HepG2 (cell line): ENCODE measurements around the gene LITAF. TPM values are rescaled to one million over a fixed set of nuclear protein-coding genes. Genes with fewer than 3 reads are reported as not detected.

Experiments used
- ATF1 ChIP-seq: IDR thresholded peaks from 2 replicates; pipeline ENCODE4 v1.6.1; 2016; ENCODE audit warnings: mild to moderate bottlenecking, control low read depth
- ESRRA ChIP-seq: sonication (generic); formaldehyde crosslinking; IDR thresholded peaks from 2 replicates; pipeline ENCODE4 v1.5.1; 2020; ENCODE audit warnings: mild to moderate bottlenecking, low read depth, missing genetic modification reagents
- ETV5 ChIP-seq: IDR thresholded peaks from 2 replicates; pipeline ENCODE4 v1.6.1; 2018; ENCODE audit warnings: missing biosample characterization, missing genetic modification reagents, inconsistent platforms, borderline replicate concordance
- FOXA1 ChIP-seq, 2 experiments: fragments of 450-650 bp in 1 of 2; sonication (generic) in 1 of 2; formaldehyde crosslinking in 1 of 2; IDR thresholded peaks; 2 replicates each; pipeline versions ENCODE4 v1.4.0 to v1.6.1; 2016 to 2020; ENCODE audit warnings: missing genetic modification reagents in 1 of 2
- FOXA3 ChIP-seq: IDR thresholded peaks from 2 replicates; pipeline ENCODE4 v1.6.1; 2016; ENCODE audit warnings: missing genetic modification reagents, missing compliant biosample characterization
- HNF4A ChIP-seq: sonication (generic); formaldehyde crosslinking; IDR thresholded peaks from 2 replicates; pipeline ENCODE4 v1.4.0; 2020; ENCODE audit warnings: missing genetic modification reagents
- MTF2 ChIP-seq: sonication (generic); formaldehyde crosslinking; IDR thresholded peaks from 2 replicates; pipeline ENCODE4 v1.5.0; 2020; ENCODE audit warnings: missing genetic modification reagents, borderline replicate concordance
- NFATC3 ChIP-seq: sonication (generic); formaldehyde crosslinking; IDR thresholded peaks from 2 replicates; pipeline ENCODE4 v1.5.1; 2020; ENCODE audit warnings: mild to moderate bottlenecking, missing genetic modification reagents
- NR2F1 ChIP-seq, 2 experiments: fragments of 450-650 bp in 1 of 2; formaldehyde crosslinking in 1 of 2; IDR thresholded peaks; 2 replicates each; pipeline versions ENCODE4 v1.5.0 to v1.6.1; 2016 to 2020; ENCODE audit warnings: mild to moderate bottlenecking in 1 of 2, missing compliant biosample characterization in 1 of 2, missing genetic modification reagents in 1 of 2, moderate library complexity in 1 of 2
- NRL ChIP-seq: sonication (generic); formaldehyde crosslinking; IDR thresholded peaks from 2 replicates; pipeline ENCODE4 v1.5.0; 2020; ENCODE audit warnings: missing genetic modification reagents, mild to moderate bottlenecking, moderate library complexity, borderline replicate concordance
- ZBTB20 ChIP-seq: sonication (generic); formaldehyde crosslinking; IDR thresholded peaks from 2 replicates; pipeline ENCODE4 v1.8.1; 2023; ENCODE audit warnings: missing genetic modification reagents, low read depth, mild to moderate bottlenecking, borderline replicate concordance
- ZNF263 ChIP-seq: sonication (generic); formaldehyde crosslinking; IDR thresholded peaks from 2 replicates; pipeline ENCODE4 v1.4.0; 2020; ENCODE audit warnings: missing genetic modification reagents
- ZNF44 ChIP-seq: sonication (generic); formaldehyde crosslinking; IDR thresholded peaks from 2 replicates; pipeline ENCODE4 v1.5.1; 2020; ENCODE audit warnings: mild to moderate bottlenecking, missing genetic modification reagents
- ZNF619 ChIP-seq: sonication (generic); formaldehyde crosslinking; IDR thresholded peaks from 2 replicates; pipeline ENCODE4 v1.4.0; 2020; ENCODE audit warnings: mild to moderate bottlenecking, missing genetic modification reagents
- ZNF768 ChIP-seq: sonication (generic); formaldehyde crosslinking; IDR thresholded peaks from 2 replicates; pipeline ENCODE4 v1.4.0; 2020; ENCODE audit warnings: missing genetic modification reagents
- polyA plus RNA-seq, 8 experiments: library from polyadenylated mRNA; depleted of rRNA in 3 of 8; stranded (reverse) in 7 of 8; unstranded in 1 of 8; fragments of >200 nt; fragmentation: Illumina TruSeq in 4 of 8; extraction: Trizol in 4 of 8; gene quantifications; 2 replicates each; pipeline versions ENCODE4 v1.2.1 to v1.2.3, GENCODE V29; 2011 to 2016; ENCODE audit warnings: low read depth in 4 of 8, missing spikeins in 1 of 8, mixed read lengths in 1 of 8; ENCODE audit not compliant: insufficient read depth in 1 of 8
- total RNA-seq, 5 experiments: library from RNA; depleted of rRNA; stranded (reverse); fragments of >200 nt; fragmentation: Illumina TruSeq; extraction: Trizol; gene quantifications; 2 replicates each; pipeline ENCODE4 v1.2.3, GENCODE V29; 2016; ENCODE audit warnings: low read depth in 1 of 5
- TF ChIP-seq, protein P1 (sequence below): sonication (generic); formaldehyde crosslinking; IDR thresholded peaks from 2 replicates; pipeline ENCODE4 v1.5.1; 2020; ENCODE audit warnings: missing genetic modification reagents, mild to moderate bottlenecking, borderline replicate concordance
- TF ChIP-seq, protein P2 (sequence below): sonication (generic); IDR thresholded peaks from 2 replicates; pipeline ENCODE4 v1.6.1; 2016; ENCODE audit warnings: low read depth, borderline replicate concordance
- TF ChIP-seq, protein P3 (sequence below): IDR thresholded peaks from 2 replicates; pipeline ENCODE4 v1.6.1; 2012; ENCODE audit warnings: low read length, improper control_type of control experiment
- TF ChIP-seq, protein P4 (sequence below): sonication (generic); formaldehyde crosslinking; IDR thresholded peaks from 2 replicates; pipeline ENCODE4 v1.4.0; 2020; ENCODE audit warnings: mild to moderate bottlenecking, missing genetic modification reagents

The LITAF gene
- total and polyA plus RNA-seq, 2 of the 13 experiments (the other 11 are each of a cell fraction or from before 2014, with no cell fraction given) = 80.1 to 141 TPM

- TF ChIP-seq, protein P1, sequence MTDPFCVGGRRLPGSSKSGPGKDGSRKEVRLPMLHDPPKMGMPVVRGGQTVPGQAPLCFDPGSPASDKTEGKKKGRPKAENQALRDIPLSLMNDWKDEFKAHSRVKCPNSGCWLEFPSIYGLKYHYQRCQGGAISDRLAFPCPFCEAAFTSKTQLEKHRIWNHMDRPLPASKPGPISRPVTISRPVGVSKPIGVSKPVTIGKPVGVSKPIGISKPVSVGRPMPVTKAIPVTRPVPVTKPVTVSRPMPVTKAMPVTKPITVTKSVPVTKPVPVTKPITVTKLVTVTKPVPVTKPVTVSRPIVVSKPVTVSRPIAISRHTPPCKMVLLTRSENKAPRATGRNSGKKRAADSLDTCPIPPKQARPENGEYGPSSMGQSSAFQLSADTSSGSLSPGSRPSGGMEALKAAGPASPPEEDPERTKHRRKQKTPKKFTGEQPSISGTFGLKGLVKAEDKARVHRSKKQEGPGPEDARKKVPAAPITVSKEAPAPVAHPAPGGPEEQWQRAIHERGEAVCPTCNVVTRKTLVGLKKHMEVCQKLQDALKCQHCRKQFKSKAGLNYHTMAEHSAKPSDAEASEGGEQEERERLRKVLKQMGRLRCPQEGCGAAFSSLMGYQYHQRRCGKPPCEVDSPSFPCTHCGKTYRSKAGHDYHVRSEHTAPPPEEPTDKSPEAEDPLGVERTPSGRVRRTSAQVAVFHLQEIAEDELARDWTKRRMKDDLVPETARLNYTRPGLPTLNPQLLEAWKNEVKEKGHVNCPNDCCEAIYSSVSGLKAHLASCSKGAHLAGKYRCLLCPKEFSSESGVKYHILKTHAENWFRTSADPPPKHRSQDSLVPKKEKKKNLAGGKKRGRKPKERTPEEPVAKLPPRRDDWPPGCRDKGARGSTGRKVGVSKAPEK = peak; percentile 80
- TF ChIP-seq, protein P2, sequence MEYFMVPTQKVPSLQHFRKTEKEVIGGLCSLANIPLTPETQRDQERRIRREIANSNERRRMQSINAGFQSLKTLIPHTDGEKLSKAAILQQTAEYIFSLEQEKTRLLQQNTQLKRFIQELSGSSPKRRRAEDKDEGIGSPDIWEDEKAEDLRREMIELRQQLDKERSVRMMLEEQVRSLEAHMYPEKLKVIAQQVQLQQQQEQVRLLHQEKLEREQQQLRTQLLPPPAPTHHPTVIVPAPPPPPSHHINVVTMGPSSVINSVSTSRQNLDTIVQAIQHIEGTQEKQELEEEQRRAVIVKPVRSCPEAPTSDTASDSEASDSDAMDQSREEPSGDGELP = 0 out of 2 replicates have a peak, but pooled peaks have one; percentile 4
- TF ChIP-seq ATF1 (CRISPR knock-in tag) = no peak
- TF ChIP-seq FOXA3 = peak; percentile 23; the same call in 1 of the 2 replicates
- TF ChIP-seq ZBTB20 = 0 out of 2 replicates have a peak, but pooled peaks have one; percentile 50
- TF ChIP-seq ZNF44 (CRISPR knock-in tag) = peak; percentile 39; the same call in 1 of the 2 replicates
- no peak for TF ChIP-seq ESRRA (CRISPR knock-in tag)
- no peak for TF ChIP-seq NFATC3 (CRISPR knock-in tag)
- TF ChIP-seq, protein P3, sequence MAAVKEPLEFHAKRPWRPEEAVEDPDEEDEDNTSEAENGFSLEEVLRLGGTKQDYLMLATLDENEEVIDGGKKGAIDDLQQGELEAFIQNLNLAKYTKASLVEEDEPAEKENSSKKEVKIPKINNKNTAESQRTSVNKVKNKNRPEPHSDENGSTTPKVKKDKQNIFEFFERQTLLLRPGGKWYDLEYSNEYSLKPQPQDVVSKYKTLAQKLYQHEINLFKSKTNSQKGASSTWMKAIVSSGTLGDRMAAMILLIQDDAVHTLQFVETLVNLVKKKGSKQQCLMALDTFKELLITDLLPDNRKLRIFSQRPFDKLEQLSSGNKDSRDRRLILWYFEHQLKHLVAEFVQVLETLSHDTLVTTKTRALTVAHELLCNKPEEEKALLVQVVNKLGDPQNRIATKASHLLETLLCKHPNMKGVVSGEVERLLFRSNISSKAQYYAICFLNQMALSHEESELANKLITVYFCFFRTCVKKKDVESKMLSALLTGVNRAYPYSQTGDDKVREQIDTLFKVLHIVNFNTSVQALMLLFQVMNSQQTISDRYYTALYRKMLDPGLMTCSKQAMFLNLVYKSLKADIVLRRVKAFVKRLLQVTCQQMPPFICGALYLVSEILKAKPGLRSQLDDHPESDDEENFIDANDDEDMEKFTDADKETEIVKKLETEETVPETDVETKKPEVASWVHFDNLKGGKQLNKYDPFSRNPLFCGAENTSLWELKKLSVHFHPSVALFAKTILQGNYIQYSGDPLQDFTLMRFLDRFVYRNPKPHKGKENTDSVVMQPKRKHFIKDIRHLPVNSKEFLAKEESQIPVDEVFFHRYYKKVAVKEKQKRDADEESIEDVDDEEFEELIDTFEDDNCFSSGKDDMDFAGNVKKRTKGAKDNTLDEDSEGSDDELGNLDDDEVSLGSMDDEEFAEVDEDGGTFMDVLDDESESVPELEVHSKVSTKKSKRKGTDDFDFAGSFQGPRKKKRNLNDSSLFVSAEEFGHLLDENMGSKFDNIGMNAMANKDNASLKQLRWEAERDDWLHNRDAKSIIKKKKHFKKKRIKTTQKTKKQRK = no peak
- 0 out of 2 replicates have a peak, but pooled peaks have one; percentile 50 for TF ChIP-seq MTF2 (CRISPR knock-in tag)
- 0 out of 2 replicates have a peak, but pooled peaks have one; percentile 15 for TF ChIP-seq ZNF263 (CRISPR knock-in tag)
- no peak for TF ChIP-seq NR2F1 (CRISPR knock-in tag; IDR thresholded peaks at IDR 0.05)
- TF ChIP-seq ZNF619 (CRISPR knock-in tag) = peak; percentile 59; the same call in 1 of the 2 replicates
- 0 out of 2 replicates have a peak, but pooled peaks have one; percentile 29 for TF ChIP-seq NRL (CRISPR knock-in tag)
- TF ChIP-seq ETV5 = 0 out of 2 replicates have a peak, but pooled peaks have one; percentile 10
- TF ChIP-seq FOXA1 (IDR thresholded peaks at IDR 0.05) = no peak
- peak; percentile 56 for TF ChIP-seq FOXA1 (CRISPR knock-in tag; IDR thresholded peaks at IDR 0.05)
- TF ChIP-seq, protein P4, sequence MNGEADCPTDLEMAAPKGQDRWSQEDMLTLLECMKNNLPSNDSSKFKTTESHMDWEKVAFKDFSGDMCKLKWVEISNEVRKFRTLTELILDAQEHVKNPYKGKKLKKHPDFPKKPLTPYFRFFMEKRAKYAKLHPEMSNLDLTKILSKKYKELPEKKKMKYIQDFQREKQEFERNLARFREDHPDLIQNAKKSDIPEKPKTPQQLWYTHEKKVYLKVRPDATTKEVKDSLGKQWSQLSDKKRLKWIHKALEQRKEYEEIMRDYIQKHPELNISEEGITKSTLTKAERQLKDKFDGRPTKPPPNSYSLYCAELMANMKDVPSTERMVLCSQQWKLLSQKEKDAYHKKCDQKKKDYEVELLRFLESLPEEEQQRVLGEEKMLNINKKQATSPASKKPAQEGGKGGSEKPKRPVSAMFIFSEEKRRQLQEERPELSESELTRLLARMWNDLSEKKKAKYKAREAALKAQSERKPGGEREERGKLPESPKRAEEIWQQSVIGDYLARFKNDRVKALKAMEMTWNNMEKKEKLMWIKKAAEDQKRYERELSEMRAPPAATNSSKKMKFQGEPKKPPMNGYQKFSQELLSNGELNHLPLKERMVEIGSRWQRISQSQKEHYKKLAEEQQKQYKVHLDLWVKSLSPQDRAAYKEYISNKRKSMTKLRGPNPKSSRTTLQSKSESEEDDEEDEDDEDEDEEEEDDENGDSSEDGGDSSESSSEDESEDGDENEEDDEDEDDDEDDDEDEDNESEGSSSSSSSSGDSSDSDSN (CRISPR knock-in tag) = peak; percentile 37; the same call in 1 of the 2 replicates
- TF ChIP-seq ZNF768 (CRISPR knock-in tag) = peak; percentile 26; the same call in 1 of the 2 replicates
- TF ChIP-seq HNF4A (CRISPR knock-in tag) = no peak
Measured at GRCh38 chr16:11621920-11622651, 35.4 kb upstream of the LITAF start (continued).
